OCI-M1 (cell line): ENCODE results near the gene FHOD3.

Experiments
- DNase-seq: peaks from one replicate; lab custom pipeline; 2025; lab: John Stamatoyannopoulos, UW

The FHOD3 gene

DNA sequence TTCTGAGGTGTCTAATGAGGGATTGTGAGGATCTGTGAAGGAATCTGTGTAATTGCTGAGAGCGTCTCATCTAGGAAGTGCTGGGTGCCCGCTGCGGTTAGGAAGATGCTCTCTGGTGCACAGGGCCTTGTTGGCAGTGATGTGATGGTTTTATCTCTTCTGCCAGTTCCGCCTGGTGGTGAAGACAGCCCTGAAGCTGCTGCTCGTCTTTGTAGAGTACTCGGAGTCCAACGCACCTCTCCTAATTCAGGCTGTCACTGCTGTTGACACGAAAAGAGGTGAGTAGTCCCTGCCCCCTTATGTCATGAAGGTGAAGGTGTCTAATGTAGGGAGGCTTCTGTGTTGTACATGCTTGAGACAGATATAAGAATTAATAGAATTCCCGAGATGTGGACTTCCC is 297.1 kb downstream of the FHOD3 start:
- no peak for DNase-seq

DNA sequence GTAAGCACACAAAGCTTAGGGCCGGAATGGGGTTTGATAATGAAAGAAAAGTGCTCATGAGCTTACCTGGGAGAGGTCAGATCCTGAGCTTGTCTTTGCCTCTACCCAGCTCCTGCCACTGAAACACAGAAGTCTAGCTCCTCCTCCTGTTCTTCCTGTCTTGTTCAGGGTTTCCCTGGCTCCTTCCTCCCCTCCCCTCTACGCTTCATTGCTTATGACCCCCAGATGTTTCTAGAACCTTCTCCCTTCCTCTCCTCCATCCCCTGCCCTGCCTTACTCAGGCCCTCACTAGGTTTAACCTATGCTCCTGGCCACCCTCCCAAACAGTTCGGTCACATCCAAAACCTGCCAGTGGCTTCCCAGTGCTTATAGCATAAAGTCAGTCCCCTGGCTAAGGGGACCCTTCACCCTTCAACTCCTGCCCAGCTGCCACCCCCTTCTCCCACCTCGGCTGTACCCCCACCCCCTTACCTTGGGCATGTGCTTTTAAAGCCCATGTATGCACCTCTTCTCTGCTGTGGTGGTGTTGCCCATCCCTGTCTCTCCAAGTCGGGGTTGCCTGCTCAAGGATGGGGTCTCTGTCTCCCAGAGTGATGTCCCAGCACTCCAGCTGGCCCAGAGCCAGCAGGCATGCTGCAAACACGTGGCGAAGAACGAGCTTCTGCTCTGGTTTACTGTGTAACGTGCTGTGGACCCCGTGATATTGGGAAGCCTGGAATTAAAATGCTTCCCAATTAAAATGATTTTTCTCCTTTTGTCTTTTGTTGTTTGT is 297.7 kb downstream of the FHOD3 start:
- no peak for DNase-seq

DNA sequence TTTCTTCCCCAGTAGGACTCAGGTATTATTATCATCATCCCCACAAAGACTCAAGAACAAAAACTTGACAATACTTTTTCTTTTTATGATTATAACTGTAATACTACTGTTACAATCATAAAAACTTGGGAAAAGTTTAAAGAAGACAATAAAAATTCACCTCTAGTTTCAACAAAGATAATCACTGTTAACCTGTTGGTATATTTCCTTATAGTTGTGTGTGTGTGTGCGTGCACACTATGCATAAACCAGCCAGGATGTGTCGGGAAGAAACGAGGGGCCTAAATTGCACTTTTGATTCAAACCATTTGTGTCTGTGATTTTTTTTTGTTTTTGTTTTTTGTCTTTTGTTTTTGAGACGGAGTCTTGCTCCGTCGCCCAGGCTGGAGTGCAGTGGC is 298.3 kb downstream of the FHOD3 start:
- DNase-seq = no peak

DNA sequence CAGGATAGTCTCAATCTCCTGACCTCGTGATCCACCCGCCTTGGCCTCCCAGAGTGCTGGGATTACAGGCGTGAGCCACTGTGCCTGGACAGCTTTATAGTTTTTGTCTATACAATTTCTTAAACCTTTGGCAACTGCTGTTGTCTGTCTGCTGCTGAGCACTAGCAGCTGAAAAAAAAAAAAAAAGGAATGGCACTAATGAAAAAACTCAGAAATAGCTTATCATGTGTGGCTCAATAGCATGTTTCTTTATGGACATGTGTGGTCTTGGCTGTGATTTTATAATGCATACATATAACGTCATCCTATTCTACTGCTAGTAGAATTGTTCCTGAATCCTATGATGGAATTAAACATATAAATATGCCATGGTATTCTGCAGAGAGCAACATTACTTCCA is 300.1 kb downstream of the FHOD3 start:
- no peak for DNase-seq

DNA sequence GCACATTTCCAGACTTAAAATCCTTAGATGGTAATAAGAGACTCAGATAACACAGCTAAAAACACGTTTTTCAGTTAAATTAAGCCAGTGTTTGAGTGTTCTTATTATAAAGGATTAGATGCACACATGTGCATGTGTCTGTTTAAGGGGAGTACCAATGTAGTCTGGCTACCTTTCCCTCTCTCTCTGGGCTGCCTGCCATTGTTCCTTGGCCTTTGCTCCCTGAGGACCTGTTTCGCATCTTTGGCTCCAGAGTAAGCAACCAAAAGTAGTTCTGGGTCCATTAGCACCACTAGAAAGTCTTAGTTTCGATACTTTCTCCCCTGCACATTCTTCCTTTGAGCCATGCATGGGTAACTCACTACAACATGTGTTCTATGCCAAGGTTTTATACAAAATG is 303.0 kb downstream of the FHOD3 start:
- DNase-seq = no peak

DNA sequence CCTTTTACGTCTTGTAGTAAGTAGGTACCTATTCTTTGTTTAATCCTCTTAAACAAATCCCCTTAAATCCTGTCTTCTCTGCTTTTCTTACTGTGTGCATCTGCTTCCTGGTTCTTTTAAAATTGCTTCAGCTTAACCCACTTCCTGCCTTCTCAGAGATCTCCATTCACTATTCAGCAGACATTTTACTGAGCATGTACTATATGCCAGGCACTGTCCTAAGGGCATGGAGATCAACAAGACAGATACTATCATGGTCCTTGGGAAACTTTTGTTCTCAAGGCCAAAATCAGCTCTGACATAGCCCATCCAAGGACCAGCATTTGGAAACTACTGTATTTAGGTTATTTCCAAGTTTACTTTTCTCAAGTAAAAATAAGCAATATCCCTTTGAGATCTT is 303.8 kb downstream of the FHOD3 start:
- no peak for DNase-seq

DNA sequence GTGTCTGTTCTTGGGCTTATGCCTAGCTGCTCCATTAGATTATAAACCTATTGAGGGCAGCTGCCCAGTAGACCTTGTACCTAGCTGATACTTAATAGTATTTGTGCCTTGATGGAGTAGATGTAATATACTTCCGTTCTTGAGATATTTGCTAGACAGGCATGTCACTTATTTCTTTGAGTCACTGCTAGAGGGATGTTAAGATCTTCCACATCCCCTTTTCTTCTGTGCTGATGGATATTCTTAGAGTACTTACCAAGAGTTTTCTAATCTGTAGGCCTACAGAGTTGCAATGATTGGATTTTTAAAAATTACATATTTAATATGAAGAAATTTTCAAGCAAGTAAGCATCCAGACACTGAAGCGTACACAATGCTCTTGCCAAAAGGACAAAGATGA is 304.6 kb downstream of the FHOD3 start:
- no peak for DNase-seq

DNA sequence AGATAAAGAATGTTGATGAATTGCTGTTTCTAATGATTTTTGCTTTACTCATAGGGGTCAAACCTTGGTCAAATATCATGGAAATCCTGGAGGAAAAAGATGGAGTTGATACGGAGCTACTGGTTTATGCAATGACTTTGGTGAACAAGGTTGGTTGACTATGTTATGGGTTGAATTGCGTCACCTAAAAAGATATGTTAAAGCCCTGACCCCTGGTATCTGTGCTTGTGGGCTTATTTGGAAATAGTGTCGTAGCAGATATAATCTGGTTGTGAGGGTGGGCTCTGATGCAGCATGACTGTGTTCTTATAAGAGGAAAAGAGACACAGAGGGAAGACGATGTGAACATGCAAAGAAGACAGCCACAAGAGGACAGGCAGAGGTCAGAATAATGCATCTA is 305.1 kb downstream of the FHOD3 start:
- DNase-seq = no peak

DNA sequence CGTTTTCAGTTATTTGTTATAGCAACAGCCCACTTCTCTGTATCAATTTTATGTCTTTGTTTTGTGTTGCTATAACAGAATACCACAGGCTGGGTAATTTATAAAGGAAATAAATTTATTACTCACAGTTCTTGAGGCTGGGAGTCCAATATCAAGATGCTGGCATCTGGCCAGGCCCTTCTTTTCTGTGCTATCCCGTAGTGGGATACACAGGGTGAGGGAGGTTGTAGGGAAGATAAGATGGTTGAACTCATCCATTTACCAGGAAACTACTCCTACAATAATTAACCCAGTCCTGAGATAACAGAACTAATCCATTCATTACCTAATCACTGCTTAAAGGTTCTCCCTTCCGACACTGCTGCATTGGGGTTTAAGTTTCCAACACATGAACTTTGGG is 310.6 kb downstream of the FHOD3 start:
- no peak for DNase-seq

DNA sequence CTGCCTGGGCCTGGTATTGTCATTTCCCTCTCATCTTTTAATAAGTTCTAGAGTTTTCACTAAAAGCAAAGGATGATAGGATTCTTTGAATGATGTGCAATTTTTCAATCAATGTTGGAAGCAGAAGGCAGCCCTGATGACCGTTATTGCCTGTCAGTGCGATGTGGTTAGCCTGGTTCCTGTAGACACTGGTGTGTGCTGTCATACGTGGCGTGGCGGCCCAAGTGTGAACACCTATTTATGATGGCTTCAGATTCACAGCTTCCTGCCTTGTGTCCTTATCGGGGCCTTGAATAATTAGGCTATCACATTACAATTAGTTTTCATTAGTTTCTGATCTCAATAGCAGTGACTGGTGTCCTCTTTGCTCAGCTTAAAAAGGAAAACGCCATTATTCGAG is 312.7 kb downstream of the FHOD3 start:
- no peak for DNase-seq

DNA sequence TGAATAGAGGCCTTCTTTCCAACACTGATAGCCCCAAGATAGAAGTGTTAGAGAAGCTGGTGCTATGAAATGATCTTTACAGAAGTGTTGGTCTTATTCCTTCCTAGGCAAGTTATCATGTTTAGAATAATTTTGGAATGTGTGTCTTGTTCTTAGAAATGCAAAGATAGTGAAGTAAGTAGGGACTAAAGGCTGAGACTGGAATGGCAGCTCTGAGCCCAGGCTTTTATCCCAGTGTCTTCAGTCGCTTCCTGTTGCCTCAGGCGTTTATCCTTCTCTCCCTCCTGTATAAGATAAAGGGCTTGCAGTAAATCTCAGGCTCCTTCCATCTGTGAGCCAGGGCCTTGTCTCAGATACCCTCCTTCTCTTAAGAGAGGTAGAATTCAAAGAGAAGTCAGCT is 313.1 kb downstream of the FHOD3 start:
- no peak for DNase-seq

DNA sequence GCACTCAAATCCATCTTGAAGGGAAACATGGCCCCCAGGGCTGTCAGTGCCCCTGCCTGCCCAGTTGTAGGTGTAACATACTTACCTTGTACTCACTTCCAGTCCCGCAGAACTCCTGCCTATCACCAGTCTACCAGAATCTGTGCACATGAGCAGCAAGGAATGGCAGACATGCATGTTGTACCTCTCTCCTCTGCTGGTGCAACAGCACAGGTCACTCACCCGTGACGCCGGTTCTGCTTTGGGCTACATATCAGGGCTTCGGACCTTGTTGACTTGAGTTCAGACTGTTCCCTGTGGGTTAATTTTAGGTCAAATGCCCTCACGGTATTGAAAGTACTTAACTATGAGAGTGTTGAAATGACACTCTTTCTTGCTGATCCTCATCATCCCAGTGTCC is 315.6 kb downstream of the FHOD3 start:
- no peak for DNase-seq

DNA sequence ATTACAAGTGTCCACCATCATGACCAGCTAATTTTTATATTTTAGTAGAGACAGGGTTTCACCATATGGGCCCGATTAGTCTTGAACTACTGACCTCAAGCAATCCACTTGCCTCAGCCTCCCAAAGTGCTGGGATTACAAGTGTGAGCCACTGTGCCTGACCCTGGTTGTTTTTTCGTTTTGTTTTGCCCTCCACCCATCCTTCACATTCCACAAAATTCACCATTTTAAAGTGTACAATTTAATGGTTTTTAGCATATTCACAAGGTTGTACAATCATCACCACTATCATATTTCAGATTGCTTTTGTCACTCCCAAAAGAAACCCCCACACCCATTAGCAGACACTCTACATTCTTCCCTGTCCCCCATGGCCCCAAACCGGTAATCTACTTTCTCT is 316.3 kb downstream of the FHOD3 start:
- DNase-seq = no peak

DNA sequence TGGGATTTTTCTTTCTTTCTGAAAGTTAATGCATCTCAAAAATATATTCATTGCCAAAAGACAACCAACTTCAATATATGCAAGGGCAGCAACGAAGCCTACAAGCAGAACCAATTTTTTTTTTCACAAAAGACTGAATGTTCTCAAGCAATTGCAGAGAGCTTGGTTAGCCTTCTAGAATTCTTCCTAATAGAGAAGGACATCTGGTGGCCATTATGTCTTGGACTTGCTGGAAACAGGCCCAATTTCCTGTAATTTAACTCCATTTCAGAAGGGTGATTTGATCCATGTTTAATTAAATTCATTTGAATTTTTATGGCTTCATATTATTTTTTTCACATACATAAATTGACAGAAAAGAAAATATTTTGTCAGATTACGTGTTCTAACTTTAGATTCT is 323.3 kb downstream of the FHOD3 start:
- DNase-seq = no peak

DNA sequence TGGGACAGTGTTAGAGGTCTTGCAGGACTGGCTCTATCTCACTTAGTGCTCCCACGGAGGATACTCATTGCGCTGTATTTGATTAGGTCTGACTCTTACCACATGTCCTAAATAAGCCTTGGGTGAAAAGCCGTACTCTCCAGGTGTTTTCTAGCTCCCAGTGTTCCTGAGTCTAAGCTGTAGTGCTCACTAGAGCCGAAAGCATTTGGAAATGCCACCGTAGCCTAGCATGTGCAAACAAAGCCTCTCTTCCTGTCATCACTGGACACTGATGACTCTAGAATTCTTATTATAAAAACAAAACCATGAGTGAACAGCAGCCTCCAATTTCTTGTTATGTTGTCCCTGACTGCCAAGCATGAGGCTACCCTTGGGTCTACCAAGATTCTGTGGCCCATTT is 325.1 kb downstream of the FHOD3 start:
- no peak for DNase-seq

DNA sequence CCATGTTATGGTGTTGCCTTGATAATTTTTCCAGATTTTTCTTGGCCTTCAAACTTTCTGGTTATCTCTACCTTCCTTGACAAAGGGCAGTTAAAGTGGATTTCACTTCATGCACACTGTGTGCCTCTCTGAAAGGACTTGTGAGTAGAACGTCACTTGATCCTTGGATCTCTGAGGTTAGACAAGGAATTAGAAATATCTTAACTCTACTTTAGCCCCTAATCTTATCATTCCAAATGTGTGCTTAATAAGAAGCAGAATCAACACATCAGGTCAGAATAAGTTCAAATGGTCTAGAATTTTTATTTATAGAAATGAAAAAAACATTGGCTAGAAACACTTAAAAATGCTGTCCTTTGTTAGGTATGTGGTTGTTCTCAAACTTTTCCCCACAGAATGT is 325.6 kb downstream of the FHOD3 start:
- DNase-seq = no peak

DNA sequence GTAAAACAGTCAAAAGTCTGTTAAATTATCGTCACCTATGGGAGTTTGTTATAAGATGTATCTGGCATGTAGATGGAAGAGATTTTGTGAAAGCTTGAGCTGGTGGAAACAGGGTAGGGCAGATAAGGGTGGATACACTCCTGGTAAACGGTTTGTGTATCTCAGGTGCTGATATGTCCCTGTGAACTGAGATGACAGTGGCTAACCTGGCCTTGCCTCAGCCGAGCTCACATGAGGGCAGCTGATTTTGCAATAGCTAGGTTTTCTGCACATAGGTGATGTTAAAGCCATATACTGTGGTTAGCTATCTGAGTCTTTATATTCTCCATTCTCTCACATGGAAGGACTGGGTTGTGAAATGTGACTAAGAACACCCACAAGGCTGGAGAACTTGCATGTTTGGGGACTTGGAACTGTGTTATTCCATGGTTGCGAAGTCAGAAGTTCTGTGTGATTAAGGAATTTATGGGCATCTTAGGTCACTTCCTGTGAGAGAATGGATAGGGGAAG is 326.2 kb downstream of the FHOD3 start:
- no peak for DNase-seq

DNA sequence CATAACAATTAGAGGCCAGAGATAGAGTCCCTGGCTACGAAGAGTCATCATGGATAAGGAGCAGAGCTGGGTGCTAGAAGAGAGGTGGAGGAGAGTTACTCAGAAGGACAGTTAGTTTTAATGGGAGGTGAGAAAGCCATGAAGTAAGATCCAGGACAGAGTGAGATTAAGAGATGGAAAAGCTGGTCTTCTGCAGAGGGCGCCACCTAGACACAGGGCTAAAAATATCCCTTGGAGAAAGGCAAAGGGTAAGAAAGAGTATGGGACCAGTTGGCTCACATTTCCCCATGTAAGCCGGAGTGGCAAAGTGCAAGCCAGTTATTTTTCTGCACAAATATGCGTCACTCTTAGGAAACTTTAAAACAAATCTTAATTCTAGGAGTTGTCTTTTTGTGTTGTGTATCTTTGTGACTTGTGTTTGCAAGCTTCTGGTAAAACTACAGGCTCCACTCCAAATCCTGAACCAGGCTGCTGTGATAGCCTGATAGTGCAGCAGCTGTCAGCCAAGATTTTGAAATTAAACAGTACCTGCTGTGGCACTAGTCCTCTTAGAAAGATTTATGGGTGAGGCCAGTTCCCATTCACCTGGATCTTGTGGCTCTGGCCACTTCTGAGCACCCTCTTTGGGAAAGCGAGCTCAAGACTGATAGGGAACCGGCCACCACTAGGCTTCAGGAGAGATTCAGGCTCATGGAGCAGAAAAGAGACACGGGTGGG is 327.1 kb downstream of the FHOD3 start:
- DNase-seq = no peak

DNA sequence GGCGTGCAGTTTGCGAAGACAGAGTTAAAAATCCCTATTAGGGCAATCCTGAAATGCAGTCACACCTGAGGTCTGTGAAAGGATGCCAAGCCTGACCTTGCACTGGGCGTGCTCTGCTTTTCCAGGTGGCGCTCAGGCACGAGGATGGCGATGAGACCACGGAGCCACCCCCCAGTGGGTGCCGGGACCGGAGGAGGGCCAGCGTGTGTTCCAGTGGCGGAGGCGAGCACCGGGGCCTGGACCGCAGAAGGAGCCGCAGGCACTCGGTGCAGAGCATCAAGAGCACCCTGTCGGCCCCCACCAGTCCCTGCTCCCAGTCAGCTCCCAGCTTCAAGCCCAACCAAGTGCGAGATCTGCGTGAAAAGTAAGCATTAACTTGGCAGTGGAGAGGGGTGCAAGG is 327.9 kb downstream of the FHOD3 start:
- no peak for DNase-seq

DNA sequence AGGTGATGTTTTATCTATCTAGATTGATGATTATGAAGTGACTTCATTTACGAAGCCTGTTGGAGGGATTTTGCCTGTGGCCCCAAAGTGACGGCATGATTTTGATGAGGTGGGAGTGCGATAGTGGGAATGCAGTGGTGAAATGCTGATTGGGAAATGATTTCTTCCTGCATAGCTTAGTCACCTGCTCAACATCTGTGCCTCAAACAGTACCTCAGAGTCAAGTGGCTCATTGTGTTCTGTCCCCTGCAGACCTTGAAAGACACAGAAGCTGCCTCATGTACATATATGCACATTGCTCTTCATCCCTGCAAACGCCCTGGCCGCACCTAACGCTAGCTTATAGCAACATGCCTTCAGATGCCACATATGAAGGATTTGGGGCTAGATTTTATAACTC is 330.1 kb downstream of the FHOD3 start:
- no peak for DNase-seq

DNA sequence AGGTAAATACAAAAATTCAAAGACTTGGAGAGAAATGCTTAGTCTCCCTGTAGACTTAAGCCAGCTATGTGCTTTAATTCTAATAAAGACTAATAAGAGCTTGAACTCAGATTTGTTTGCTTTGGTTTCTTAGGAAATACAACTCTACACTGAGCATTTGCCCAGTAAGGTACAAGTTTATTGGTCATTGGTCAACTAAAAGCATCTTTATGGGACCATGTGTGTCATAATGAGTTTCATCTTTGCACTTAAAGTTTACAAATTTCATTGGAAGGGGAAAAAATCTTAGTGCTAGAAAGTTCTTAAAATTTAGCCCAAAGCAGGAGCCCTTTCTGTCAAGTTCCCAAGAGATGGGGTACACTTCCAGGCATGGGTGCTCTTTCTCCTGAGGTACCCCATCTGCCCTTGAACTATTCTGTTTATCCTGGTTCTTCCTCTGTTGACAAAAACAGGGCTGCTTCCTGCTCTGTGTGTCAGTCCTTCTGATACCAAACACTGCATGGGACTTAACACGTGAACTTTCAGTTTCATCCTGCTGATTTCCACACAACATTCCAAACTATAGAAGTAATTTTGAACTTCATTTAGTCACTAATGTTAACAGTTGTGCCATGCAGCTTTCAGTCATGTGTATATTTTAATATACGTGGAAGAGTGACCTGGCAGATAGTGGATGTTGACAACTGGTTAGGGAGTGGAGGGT is 331.1 kb downstream of the FHOD3 start:
- no peak for DNase-seq

DNA sequence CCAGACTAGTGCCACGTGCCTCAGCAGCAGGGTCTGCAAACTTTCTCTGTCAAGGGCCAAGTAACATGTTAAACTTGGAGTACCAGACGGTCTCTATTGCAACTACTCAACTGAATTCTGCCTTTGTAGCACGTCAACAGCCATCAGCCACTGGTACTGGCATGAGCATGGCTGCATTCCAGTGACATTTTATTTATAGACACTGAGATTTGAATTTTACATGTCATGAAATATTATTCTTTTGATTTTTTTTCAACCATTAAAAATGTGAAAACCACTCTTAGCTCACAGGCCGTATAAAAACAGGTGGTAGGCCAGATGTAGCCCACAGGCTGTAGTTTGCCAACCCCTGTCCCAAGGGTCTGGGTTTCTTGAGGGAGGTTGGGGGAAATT is 331.6 kb downstream of the FHOD3 start:
- DNase-seq = no peak

DNA sequence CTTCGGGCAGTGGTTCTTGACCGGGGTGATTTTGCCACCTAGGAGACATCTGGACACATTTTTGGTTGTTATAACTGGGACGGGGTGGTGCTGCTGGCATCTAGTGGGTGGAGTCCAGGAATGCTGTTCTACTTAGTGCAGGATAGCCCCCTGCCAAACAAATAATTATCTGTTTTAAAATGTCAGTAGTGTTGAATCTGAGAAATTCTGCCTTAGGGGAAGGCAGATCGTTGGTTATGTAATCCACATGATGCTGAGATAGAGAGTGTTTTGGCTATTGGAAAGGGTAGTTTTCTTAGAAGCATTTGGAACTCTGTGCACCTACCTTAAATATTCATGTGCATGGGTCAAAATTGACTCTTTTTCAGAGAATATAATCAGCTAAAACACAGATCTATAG is 332.3 kb downstream of the FHOD3 start:
- no peak for DNase-seq
